LNCaP clone FGC (cell line): ENCODE results near the gene COPB1.

Source experiments
- DNase-seq: peaks from one replicate; pipeline ENCODE4 v3.0.0-alpha.2; 2011; ENCODE audit warnings: low read depth
- H3K4me3 ChIP-seq: 2 replicates; pipeline ENCODE4 v1.5.1; 2011; ENCODE audit warnings: mild to moderate bottlenecking, low read depth, low read length, control low read depth
- CTCF ChIP-seq: IDR thresholded peaks from 2 replicates; pipeline ENCODE4 v1.5.1; 2012; ENCODE audit warnings: mild to moderate bottlenecking; ENCODE audit not compliant: control insufficient read depth, insufficient read depth; ENCODE audit errors: extremely low read depth

Gene COPB1

GRCh38 chr11:14443638-14444037, 56.0 kb downstream of the COPB1 start:
- DNase-seq, result peak; percentile 67
- no peak overlapping the region for H3K4me3 ChIP-seq
- TF ChIP-seq CTCF, result no peak

GRCh38 chr11:14435717-14436512, 63.7 kb downstream of the COPB1 start:
- DNase-seq, result no peak
- TF ChIP-seq CTCF, result no peak
- H3K4me3 ChIP-seq, result no peak overlapping the region

- no peak for DNase-seq
- TF ChIP-seq CTCF, result no peak
- no peak overlapping the region for H3K4me3 ChIP-seq
Measured at GRCh38 chr11:14425621-14426020, 74.0 kb downstream of the COPB1 start.

GRCh38 chr11:14424096-14424495, 75.5 kb downstream of the COPB1 start:
- H3K4me3 ChIP-seq, result no peak overlapping the region
- no peak for DNase-seq
- TF ChIP-seq CTCF, result no peak

GRCh38 chr11:14423633-14424032, 76.0 kb downstream of the COPB1 start:
- H3K4me3 ChIP-seq, result no peak overlapping the region
- no peak for TF ChIP-seq CTCF
- DNase-seq, result no peak

GRCh38 chr11:14422814-14423182, 76.8 kb downstream of the COPB1 start:
- no peak overlapping the region for H3K4me3 ChIP-seq
- DNase-seq, result no peak
- no peak for TF ChIP-seq CTCF
